ENCODE data around the gene ACP3.
"Not testable (repeated sequence)": the region's sequence is repeated elsewhere in the genome, so short reads cannot be mapped to it uniquely, and the experiment has no call there.

ACP3 gene

GRCh38 chr3:132317229-132317948 lies at the start of gene ACP3:
TSS of gene ACP3 (plus strand) at chr3:132317407. CDS start at chr3:132317457, 50 bp downstream.
- peak; percentile 81 for DNase-seq (ENCODE audit: low spot score)

GRCh38 chr3:132268956-132269355 lies 48.3 kb upstream of the ACP3 start:
- DNase-seq (ENCODE audit: low spot score), result peak; percentile 58

- DNase-seq (ENCODE audit: low spot score), result no peak
These were observed 44.2 kb upstream of the ACP3 start for GRCh38 chr3:132273036-132273435.

GRCh38 chr3:132276228-132276906 lies 40.8 kb upstream of the ACP3 start:
- DNase-seq (ENCODE audit: low spot score), result no peak

- DNase-seq (ENCODE audit: low spot score), result no peak
These were observed 38.2 kb upstream of the ACP3 start for GRCh38 chr3:132279030-132279429.

GRCh38 chr3:132283440-132283839 lies 33.8 kb upstream of the ACP3 start:
- peak; percentile 8 for DNase-seq (ENCODE audit: low spot score)

- DNase-seq (ENCODE audit: low spot score), result no peak
These were observed 33.2 kb upstream of the ACP3 start for GRCh38 chr3:132283916-132284405.

GRCh38 chr3:132284781-132285619 lies 32.2 kb upstream of the ACP3 start:
- DNase-seq (ENCODE audit: low spot score), result no peak

- no peak for DNase-seq (ENCODE audit: low spot score)
These were observed 31.6 kb upstream of the ACP3 start for GRCh38 chr3:132285620-132285945.

GRCh38 chr3:132286035-132286434 lies 31.2 kb upstream of the ACP3 start:
- DNase-seq (ENCODE audit: low spot score), result no peak

GRCh38 chr3:132288357-132288756 lies 28.9 kb upstream of the ACP3 start:
- DNase-seq (ENCODE audit: low spot score), result no peak

- no peak for DNase-seq (ENCODE audit: low spot score)
These were observed 27.9 kb upstream of the ACP3 start for GRCh38 chr3:132289316-132289715.

- DNase-seq (ENCODE audit: low spot score), result no peak
These were observed 26.4 kb upstream of the ACP3 start for GRCh38 chr3:132290833-132291232.

- DNase-seq (ENCODE audit: low spot score), result no peak
These were observed 25.2 kb upstream of the ACP3 start for GRCh38 chr3:132292042-132292441.

- DNase-seq (ENCODE audit: low spot score), result no peak
These were observed 24.0 kb upstream of the ACP3 start for GRCh38 chr3:132293251-132293650.

GRCh38 chr3:132294906-132295305 lies 22.3 kb upstream of the ACP3 start:
- DNase-seq (ENCODE audit: low spot score), result no peak

- not testable (repeated sequence) for DNase-seq (ENCODE audit: low spot score)
These were observed 13.6 kb upstream of the ACP3 start for GRCh38 chr3:132303336-132304201.

- DNase-seq (ENCODE audit: low spot score), result not testable (repeated sequence)
These were observed 12.9 kb upstream of the ACP3 start for GRCh38 chr3:132304351-132304750.

- not testable (repeated sequence) for DNase-seq (ENCODE audit: low spot score)
These were observed 7.2 kb upstream of the ACP3 start for GRCh38 chr3:132310057-132310456.

- DNase-seq (ENCODE audit: low spot score), result no peak
These were observed 5.9 kb upstream of the ACP3 start for GRCh38 chr3:132311316-132311715.

- no peak for DNase-seq (ENCODE audit: low spot score)
These were observed 5.4 kb upstream of the ACP3 start for GRCh38 chr3:132311841-132312240.

- no peak for DNase-seq (ENCODE audit: low spot score)
These were observed 1.4 kb upstream of the ACP3 start for GRCh38 chr3:132315851-132316250.
